Activated naive CD8-positive, alpha-beta T cell (primary cell): ENCODE results near the gene CENPO.

ENCODE experiments used
- H3K27ac Mint-ChIP-seq: one replicate; pipeline ENCODE4 v1.8.0; 2021; ENCODE audit warnings: mixed read lengths
- H3K27me3 Mint-ChIP-seq: one replicate; pipeline ENCODE4 v1.8.0; 2021; ENCODE audit warnings: mixed read lengths
- H3K36me3 Mint-ChIP-seq: one replicate; pipeline ENCODE4 v1.8.0; 2021; ENCODE audit warnings: mixed read lengths
- H3K4me1 Mint-ChIP-seq: one replicate; pipeline ENCODE4 v1.8.0; 2021; ENCODE audit warnings: low read depth, mixed read lengths
- H3K4me3 Mint-ChIP-seq: one replicate; pipeline ENCODE4 v1.8.0; 2021; ENCODE audit warnings: mild to moderate bottlenecking, mixed read lengths
- H3K9me3 Mint-ChIP-seq: one replicate; pipeline ENCODE4 v1.8.0; 2021; ENCODE audit warnings: low read depth, mixed read lengths

The CENPO gene

DNA sequence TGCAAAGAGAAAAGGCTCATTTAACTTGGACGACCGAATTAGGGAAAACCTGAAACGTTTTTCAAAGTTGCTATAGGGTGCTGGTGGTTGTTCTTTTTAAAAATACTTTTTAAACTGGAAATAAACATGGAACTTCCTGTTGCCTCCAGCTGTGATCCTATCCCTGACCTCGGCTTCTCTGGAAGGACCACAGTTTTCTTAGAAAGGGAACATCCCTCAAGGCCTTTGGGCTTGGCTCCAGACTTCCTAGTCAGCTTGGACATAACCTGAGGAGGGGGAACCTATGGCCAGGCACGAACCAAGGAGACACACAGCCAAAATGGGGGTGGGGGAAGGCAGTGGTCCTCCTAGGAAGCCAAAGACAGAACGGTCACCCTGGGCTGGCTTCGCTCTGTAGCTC, 57.7 kb downstream of the CENPO start:
- Mint-ChIP-seq H3K4me1 (no peaks in the 10 kb centered on the region), H3K27ac (no peak overlapping the region), H3K9me3 (no peaks in the 10 kb centered on the region), H3K27me3 (no peaks in the 10 kb centered on the region), H3K36me3 (peaks cover 9% of the 10 kb centered on the region), H3K4me3 (no peak overlapping the region)

DNA sequence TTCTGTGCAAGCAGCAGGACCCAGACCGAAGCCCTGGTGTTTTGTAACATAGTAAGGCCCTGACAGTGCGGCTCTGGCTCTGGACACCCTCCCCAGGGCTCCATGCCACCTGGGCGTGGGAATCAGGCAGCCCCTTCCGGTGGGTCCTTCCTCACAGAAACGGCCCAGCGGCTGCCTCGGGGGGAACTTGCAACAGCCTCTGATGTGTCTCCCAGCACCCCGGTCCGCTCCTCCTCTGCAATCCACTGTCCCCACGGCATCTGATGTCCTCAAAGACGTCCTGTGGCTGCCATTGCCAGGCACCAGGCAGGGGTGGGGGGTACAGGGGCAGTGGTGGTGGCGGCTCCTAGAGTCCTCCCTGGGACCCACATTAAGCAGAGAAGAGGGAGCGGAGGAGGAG, 58.8 kb downstream of the CENPO start:
- Mint-ChIP-seq H3K4me1 (no peaks in the 10 kb centered on the region), H3K9me3 (no peaks in the 10 kb centered on the region), H3K4me3 (no peak overlapping the region), H3K36me3 (peaks cover 9% of the 10 kb centered on the region), H3K27me3 (no peaks in the 10 kb centered on the region), H3K27ac (no peak overlapping the region)

DNA sequence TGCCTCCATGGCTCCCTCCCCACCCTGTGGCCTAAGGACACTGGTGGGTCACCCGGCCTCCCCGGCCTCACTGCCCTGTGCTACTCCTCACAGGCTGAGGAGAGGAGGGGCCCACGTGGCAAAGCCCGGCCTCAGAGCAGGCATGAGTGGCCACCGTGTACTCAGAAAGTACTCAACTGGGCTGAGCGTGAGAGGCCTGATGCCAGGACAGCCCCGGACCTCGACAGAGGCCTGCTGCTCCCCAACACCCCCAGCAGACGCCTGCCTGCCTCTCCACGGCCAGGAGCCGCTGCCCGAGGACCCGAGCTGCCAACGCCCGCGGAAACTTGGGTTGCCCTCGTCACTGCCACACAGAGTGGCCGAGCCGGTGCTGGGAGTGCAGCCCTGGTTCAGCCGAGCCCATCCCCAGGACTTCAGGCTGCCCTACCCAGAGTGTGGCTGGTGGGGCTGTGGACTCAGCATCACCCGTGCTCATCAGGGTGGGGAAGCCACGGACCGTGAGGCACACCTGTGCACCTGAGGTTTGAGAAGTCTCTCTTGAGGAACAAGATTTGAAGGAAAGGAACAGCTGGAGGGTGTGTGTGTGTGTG, 59.3 kb downstream of the CENPO start:
- H3K27me3 Mint-ChIP-seq: no peaks in the 10 kb centered on the region
- H3K36me3 Mint-ChIP-seq: peaks cover 7% of the 10 kb centered on the region
- no peak overlapping the region for H3K27ac Mint-ChIP-seq
- no peaks in the 10 kb centered on the region for H3K4me1 Mint-ChIP-seq
- H3K9me3 Mint-ChIP-seq: no peaks in the 10 kb centered on the region
- no peak overlapping the region for H3K4me3 Mint-ChIP-seq

DNA sequence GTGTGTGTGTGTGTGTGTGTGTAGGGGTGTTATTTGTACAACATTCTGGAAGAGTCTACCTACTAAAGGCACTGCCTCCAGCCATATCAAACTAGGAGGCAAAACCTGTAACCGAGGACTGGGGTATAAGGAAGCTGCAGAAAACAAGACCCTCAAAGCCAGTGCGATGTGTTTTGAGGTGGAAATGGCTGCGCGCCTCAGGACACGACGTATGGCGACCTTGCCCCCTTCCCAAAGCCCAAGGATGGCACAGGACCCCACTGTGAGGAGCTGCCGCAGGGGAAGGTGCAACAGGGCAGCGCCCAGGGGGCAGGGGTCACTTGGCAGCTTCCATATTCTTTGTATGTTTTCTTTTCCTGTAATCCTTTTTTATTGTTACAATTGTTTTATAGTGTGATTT, 59.8 kb downstream of the CENPO start:
- Mint-ChIP-seq H3K27ac (no peak overlapping the region), H3K36me3 (peaks cover 7% of the 10 kb centered on the region), H3K27me3 (no peaks in the 10 kb centered on the region), H3K4me1 (no peaks in the 10 kb centered on the region), H3K4me3 (no peak overlapping the region), H3K9me3 (no peaks in the 10 kb centered on the region)

DNA sequence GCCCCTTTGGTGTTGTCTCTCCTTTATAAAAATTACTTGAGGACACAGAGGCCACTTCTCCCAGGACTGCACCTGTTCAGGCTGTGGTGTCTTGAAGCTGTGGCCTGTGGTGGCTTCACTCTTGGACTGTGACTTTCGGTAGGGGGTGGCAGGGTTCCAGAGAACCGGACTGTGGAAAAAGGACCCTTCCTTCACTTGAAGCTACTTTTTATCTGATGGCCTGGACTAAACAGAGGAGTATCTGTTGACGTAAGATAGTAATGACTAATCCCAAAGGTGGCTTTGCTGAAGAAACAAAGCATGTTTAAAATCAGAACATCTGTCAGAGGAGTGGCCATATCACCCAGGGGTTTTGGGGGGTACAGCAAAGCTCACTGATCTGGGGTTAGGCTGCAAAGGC, 60.8 kb downstream of the CENPO start:
- Mint-ChIP-seq H3K4me1 (no peaks in the 10 kb centered on the region), H3K27ac (no peak overlapping the region)

DNA sequence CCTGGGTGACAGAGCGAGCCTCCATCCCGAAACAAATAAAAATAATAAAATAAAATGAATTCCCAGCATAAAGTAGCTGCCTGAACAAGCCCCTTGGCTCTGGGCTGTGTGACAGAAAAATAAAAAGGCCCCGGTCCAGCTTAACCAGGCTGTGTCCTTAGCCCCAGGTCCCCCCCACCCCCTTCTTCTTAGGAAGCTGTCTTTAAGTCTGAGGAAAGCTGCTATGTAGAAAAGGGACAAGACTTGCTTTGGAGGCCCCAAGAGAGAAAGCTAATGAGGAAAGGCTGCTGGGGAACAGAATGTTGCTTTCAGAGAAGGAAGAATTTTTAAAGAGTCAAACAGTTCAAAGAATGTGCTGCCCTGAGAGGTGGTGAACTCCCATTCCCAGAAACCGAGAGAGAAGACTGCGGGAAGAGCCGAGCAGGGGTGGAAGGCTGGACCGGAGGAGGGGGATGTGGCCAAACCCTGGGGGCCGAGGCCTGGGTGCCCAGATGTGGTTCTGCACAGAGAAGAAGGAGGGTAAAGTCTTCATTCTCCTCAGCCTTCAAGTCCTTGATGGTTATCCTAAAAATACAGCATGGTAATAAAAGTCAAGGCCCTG, 61.9 kb downstream of the CENPO start:
- Mint-ChIP-seq H3K36me3 (peaks cover 7% of the 10 kb centered on the region), H3K4me1 (no peaks in the 10 kb centered on the region), H3K27ac (no peak overlapping the region), H3K27me3 (no peaks in the 10 kb centered on the region), H3K4me3 (no peak overlapping the region), H3K9me3 (no peaks in the 10 kb centered on the region)

More for the DNA sequence above, 60.8 kb downstream of the CENPO start:
- no peaks in the 10 kb centered on the region for H3K9me3 Mint-ChIP-seq
- no peaks in the 10 kb centered on the region for H3K27me3 Mint-ChIP-seq
- H3K4me3 Mint-ChIP-seq: no peak overlapping the region
- H3K36me3 Mint-ChIP-seq: peaks cover 7% of the 10 kb centered on the region

DNA sequence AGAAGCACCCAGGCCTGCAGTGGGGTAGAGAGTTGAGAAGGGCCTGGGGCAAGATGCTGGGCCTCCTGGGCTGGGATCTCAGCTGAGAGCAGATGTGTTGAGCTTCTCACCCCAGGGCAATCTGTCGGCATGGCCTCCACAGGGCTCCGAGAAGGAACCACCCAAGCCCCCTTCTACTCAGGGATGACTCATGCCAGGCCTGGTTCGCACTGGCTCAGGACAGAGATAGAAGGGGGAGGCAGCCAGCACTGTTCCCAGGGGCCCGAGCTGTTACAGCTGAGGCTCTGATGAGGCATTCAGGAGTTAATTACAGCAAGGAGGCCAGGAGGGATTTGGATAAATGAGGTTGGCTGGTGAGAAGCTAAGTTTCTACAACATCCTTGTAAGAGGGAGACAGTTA, 62.5 kb downstream of the CENPO start:
- H3K27me3 Mint-ChIP-seq: no peaks in the 10 kb centered on the region
- no peak overlapping the region for H3K4me3 Mint-ChIP-seq
- H3K9me3 Mint-ChIP-seq: no peaks in the 10 kb centered on the region
- no peak overlapping the region for H3K27ac Mint-ChIP-seq
- peaks cover 4% of the 10 kb centered on the region for H3K36me3 Mint-ChIP-seq
- H3K4me1 Mint-ChIP-seq: no peaks in the 10 kb centered on the region

DNA sequence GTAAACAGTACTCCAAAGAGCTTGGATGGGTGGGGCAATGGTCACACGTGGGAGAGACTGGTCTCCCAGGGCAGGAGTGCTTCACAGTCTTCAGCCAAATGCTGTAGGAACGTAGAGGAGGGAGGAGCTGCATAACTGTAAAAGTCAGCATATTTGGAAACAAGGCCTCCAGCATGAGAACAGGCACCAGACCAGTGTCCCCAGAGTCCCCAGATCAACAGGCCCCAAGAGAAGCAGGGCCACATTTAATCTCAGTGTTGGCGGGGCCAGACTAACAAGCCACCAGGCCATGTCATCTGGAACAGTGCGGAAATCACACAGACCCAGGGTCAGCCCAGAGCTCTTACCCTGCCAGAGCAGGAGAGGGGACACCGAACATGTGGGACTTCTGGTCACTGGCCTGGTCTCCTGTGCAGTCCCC, 63.6 kb downstream of the CENPO start:
- no peaks in the 10 kb centered on the region for H3K9me3 Mint-ChIP-seq
- no peak overlapping the region for H3K4me3 Mint-ChIP-seq
- H3K27me3 Mint-ChIP-seq: no peaks in the 10 kb centered on the region
- H3K4me1 Mint-ChIP-seq: no peaks in the 10 kb centered on the region
- no peak overlapping the region for H3K27ac Mint-ChIP-seq
- H3K36me3 Mint-ChIP-seq: peaks cover 4% of the 10 kb centered on the region

DNA sequence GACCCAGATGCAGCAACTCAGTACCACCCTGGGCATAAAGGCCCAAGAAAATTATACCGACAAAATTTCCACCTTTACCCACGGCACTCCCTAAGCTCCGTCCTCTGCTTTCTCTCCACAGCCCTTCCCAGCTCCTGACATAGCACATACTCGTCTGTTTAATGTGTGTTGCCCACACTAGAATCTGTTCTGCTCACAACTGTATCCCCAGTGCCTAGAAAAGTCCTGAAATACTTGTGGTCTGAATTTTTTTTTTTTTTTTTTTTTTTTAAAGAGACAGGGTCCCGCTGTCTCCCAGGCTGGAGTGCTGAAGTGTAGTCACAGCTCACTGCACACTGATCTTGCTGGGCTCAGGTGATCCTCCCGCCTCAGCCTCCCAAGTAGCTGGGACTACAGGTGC, 64.5 kb downstream of the CENPO start:
- Mint-ChIP-seq H3K9me3 (no peaks in the 10 kb centered on the region), H3K4me3 (no peak overlapping the region), H3K36me3 (peaks cover 4% of the 10 kb centered on the region), H3K27ac (no peak overlapping the region), H3K4me1 (no peaks in the 10 kb centered on the region), H3K27me3 (no peaks in the 10 kb centered on the region)

DNA sequence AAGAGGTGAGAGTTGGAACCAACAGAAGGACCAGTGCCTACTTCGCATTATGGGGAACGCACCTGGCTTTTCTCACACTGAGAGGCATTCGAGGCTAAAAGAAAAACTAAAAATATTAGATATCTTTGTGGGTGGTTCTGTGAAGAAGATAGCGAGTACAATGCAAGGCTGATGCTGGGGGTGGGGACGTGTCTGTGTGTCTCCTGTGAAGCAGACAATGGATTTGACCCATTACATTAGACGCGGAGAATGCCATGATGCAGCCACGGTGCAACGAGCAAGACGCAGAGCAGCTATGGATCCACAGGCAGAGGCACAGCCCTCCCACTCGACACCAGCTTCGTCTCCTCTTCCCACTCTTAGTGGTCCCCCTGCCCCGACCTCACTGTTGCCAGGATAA, 65.8 kb downstream of the CENPO start:
- Mint-ChIP-seq H3K27me3 (no peaks in the 10 kb centered on the region), H3K27ac (no peak overlapping the region), H3K4me1 (no peaks in the 10 kb centered on the region), H3K4me3 (no peak overlapping the region), H3K36me3 (peaks cover 4% of the 10 kb centered on the region), H3K9me3 (no peaks in the 10 kb centered on the region)

DNA sequence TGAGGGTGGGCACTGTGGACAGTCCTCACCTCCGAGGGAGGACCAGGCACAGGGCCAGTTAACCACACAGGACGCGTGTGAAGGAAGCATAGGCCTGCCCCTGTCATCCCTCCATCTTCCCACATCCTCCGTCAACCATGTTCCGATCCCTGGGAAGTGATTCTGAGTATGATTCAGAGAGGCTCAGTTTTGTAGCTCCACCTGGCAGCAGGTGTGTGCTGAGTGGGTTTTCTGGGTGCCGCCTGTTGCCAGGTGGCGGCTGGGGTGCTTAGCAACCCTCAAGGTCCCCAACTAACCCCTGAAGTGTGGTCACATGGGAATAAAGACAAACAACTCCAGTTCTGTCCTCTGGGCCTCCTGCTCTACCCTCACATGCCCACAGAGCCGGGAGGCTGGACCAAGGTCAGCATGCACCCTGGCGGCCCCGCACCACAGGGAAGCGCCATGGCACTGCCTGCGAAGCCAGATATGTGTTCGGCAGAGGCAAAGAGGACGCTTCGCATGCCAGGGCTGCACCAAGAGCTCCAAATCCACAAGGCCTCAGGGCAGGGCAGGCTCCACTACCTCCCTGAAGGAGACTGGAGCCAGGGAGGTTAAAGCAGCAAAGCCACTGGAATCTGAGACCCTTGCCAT, 66.9 kb downstream of the CENPO start:
- peaks cover 2% of the 10 kb centered on the region for H3K36me3 Mint-ChIP-seq
- H3K4me3 Mint-ChIP-seq: no peak overlapping the region
- no peaks in the 10 kb centered on the region for H3K27me3 Mint-ChIP-seq
- H3K27ac Mint-ChIP-seq: no peak overlapping the region
- no peaks in the 10 kb centered on the region for H3K4me1 Mint-ChIP-seq
- no peaks in the 10 kb centered on the region for H3K9me3 Mint-ChIP-seq

DNA sequence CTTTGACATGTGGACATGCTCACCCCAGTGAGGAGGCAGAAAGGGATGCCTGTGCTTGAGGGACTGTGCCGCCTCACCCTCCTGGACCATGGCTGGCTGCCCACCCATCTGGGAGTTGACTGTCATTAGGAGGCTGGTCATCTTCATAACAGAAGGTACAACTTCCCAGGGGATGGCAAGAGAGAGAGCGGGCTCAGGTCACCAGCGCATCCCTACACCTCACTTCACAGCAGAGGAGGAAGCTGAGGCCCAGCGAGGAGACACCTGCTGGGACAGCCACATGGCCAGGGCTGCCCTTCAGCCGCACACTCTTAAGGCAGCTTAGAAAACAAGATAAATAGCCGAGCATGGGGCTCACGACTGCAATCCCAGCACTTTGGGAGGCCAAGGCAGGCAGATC, 67.4 kb downstream of the CENPO start:
- Mint-ChIP-seq H3K9me3 (no peaks in the 10 kb centered on the region), H3K27me3 (no peaks in the 10 kb centered on the region), H3K27ac (no peak overlapping the region), H3K4me3 (no peak overlapping the region), H3K36me3 (no peaks in the 10 kb centered on the region), H3K4me1 (no peaks in the 10 kb centered on the region)

DNA sequence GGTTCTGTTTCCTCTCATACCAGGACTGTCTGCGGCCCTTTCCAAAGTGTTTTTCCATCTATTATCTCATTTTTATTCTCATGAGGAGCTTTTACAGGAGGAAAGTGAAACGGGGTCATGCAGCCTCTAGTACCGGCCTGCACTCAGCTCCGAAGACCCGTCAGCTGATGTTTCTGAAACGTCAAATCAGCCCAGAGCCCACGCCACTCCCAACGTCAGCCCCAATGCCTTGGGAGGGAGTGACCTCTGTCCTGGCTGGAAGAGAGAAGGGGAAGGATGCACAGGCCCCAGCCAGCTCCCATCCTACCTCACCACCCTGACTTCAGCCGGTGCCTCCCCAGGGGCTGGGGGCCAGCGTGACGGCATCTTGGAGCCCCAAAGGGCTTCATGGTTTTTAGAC, 68.3 kb downstream of the CENPO start:
- H3K36me3 Mint-ChIP-seq: no peaks in the 10 kb centered on the region
- no peaks in the 10 kb centered on the region for H3K4me1 Mint-ChIP-seq
- H3K27me3 Mint-ChIP-seq: no peaks in the 10 kb centered on the region
- no peaks in the 10 kb centered on the region for H3K9me3 Mint-ChIP-seq
- H3K27ac Mint-ChIP-seq: no peak overlapping the region
- H3K4me3 Mint-ChIP-seq: no peak overlapping the region

DNA sequence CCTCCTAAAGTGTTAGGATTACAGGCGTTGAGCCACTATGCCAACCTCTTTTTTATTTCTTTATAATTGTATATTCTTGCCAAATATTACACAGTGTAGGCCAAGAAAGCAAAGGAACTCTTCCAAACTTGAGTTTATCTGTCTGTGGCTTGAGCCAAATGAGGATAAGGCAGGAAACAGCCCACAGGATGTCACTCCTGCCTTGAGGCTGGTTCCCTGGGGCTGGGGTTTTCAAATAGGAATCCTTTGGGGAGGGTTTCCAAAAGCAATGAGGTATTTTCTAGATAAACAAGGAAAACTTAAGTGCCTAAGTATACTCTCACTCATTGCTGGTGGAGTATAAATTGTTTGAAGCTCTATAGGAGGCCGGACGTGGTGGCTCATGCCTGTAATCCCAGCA, 70.4 kb downstream of the CENPO start:
- Mint-ChIP-seq H3K36me3 (peaks cover 12% of the 10 kb centered on the region), H3K4me3 (no peak overlapping the region), H3K4me1 (no peaks in the 10 kb centered on the region), H3K27ac (no peak overlapping the region), H3K27me3 (no peaks in the 10 kb centered on the region), H3K9me3 (no peaks in the 10 kb centered on the region)

DNA sequence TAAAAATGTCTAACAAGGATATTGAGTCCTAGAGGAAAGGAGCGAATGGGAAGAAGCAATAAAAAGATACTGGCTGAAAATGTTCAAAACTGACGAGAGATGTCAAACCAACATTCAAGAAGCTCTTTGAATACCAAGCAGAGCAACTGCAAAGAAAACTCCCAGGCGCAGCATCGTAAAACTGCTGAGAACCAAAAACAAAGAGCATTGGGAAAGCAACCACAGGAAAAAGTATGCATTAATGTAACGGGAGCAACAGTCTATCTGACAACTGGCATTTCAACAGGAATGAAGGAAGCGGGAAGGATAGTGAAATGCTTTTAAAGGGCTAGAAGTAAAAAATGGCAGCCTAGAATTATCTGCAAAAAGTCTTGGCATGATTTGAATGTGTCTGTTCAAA, 73.7 kb downstream of the CENPO start:
- peaks cover 15% of the 10 kb centered on the region for H3K36me3 Mint-ChIP-seq
- H3K9me3 Mint-ChIP-seq: no peaks in the 10 kb centered on the region
- H3K27me3 Mint-ChIP-seq: no peaks in the 10 kb centered on the region
- H3K4me1 Mint-ChIP-seq: no peaks in the 10 kb centered on the region
- no peak overlapping the region for H3K4me3 Mint-ChIP-seq
- no peak overlapping the region for H3K27ac Mint-ChIP-seq

DNA sequence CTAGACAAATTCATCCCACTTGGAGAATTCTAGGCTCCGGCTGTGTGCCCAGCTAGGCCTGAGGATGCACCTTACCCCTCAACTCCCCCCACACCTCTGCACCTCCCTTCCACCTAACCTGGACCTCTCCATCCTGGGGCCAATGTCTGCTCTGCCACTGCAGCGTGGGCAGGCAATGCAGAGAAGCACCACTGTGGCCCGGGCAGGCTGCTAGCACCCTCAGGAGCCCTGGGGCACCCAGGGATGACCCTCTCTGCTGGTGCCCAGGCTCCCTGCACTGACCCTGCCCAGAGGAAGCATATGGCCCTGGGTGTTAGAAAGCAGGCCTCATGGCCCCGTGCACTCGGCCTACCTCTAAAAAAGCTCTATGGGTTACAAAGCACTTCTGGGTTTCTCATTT, 77.2 kb downstream of the CENPO start:
- H3K36me3 Mint-ChIP-seq: peaks cover 15% of the 10 kb centered on the region
- no peak overlapping the region for H3K27ac Mint-ChIP-seq
- H3K4me3 Mint-ChIP-seq: no peak overlapping the region
- no peaks in the 10 kb centered on the region for H3K9me3 Mint-ChIP-seq
- H3K4me1 Mint-ChIP-seq: no peaks in the 10 kb centered on the region
- H3K27me3 Mint-ChIP-seq: no peaks in the 10 kb centered on the region
